Mesenchymal stem cell (in vitro differentiated cells and primary cell): ENCODE data around the gene TRIM2.

Source experiments
- DNase-seq: peaks from one replicate; pipeline ENCODE4 v3.0.0-alpha.2; 2013
- H2AFZ ChIP-seq: one replicate; pipeline ENCODE4 v1.6.1; 2013; ENCODE audit warnings: low read depth, mild to moderate bottlenecking, control low read depth, inconsistent platforms, low read length, moderate library complexity
- H2AK5ac ChIP-seq: 2 replicates; pipeline ENCODE4 v1.6.1; 2013; ENCODE audit warnings: low read length, moderate library complexity, mild to moderate bottlenecking, inconsistent platforms; ENCODE audit not compliant: severe bottlenecking
- H2BK120ac ChIP-seq: one replicate; pipeline ENCODE4 v1.6.1; 2013; ENCODE audit warnings: low read depth, mild to moderate bottlenecking, inconsistent platforms, low read length, moderate library complexity
- H2BK12ac ChIP-seq, 2 experiments: one replicate each; pipeline ENCODE4 v1.6.1; 2013; ENCODE audit warnings: inconsistent platforms in 2 of 2, low read length in 2 of 2, mild to moderate bottlenecking in 2 of 2, moderate library complexity in 2 of 2, control low read depth in 1 of 2
- H2BK15ac ChIP-seq: one replicate; pipeline ENCODE4 v1.6.1; 2013; ENCODE audit warnings: mild to moderate bottlenecking, low read depth, inconsistent platforms; ENCODE audit not compliant: poor library complexity, severe bottlenecking
- H2BK5ac ChIP-seq: 2 replicates; pipeline ENCODE4 v1.6.1; 2013; ENCODE audit warnings: low read depth, mild to moderate bottlenecking, low read length, control low read depth, inconsistent platforms; ENCODE audit not compliant: poor library complexity, severe bottlenecking
- H3K14ac ChIP-seq, 2 experiments: one replicate each; pipeline ENCODE4 v1.6.1; 2013; ENCODE audit warnings: inconsistent platforms in 2 of 2, low read length in 2 of 2, control low read depth in 1 of 2, mild to moderate bottlenecking in 1 of 2, moderate library complexity in 1 of 2
- H3K18ac ChIP-seq, 2 experiments: one replicate each; pipeline ENCODE4 v1.6.1; 2013; ENCODE audit warnings: inconsistent platforms in 2 of 2, low read length in 2 of 2, control low read depth in 1 of 2, low read depth in 1 of 2, mild to moderate bottlenecking in 1 of 2
- H3K23ac ChIP-seq, 2 experiments: one replicate each; pipeline ENCODE4 v1.6.1; 2013; ENCODE audit warnings: inconsistent platforms in 2 of 2, low read length in 2 of 2, mild to moderate bottlenecking in 2 of 2, moderate library complexity in 2 of 2, control low read depth in 1 of 2
- H3K27ac ChIP-seq: 2 replicates; pipeline ENCODE4 v1.5.1; 2013; ENCODE audit warnings: mild to moderate bottlenecking, moderate library complexity, low read length, control low read depth, inconsistent platforms; ENCODE audit not compliant: poor library complexity, severe bottlenecking
- H3K27me3 ChIP-seq, 2 experiments: 2 replicates each; pipeline versions ENCODE4 v1.6.1 to v1.7.0; 2013; ENCODE audit warnings: low read length in 2 of 2, mild to moderate bottlenecking in 2 of 2, moderate library complexity in 2 of 2, control low read depth in 1 of 2, inconsistent platforms in 1 of 2; ENCODE audit not compliant: control insufficient read depth in 1 of 2, insufficient read depth in 1 of 2
- H3K36me3 ChIP-seq, 2 experiments: 2 replicates each; pipeline versions ENCODE4 v1.6.1 to v1.7.0; 2013; ENCODE audit warnings: low read length in 2 of 2, control low read depth in 1 of 2, inconsistent platforms in 1 of 2, low read depth in 1 of 2, mild to moderate bottlenecking in 1 of 2; ENCODE audit not compliant: insufficient read depth in 2 of 2, control insufficient read depth in 1 of 2
- H3K4ac ChIP-seq, 2 experiments: one replicate each; pipeline ENCODE4 v1.6.1; 2013; ENCODE audit warnings: inconsistent platforms in 2 of 2, low read length in 2 of 2, mild to moderate bottlenecking in 2 of 2, moderate library complexity in 2 of 2, control low read depth in 1 of 2, low read depth in 1 of 2
- H3K4me1 ChIP-seq: 2 replicates; pipeline ENCODE4 v1.6.1; 2013; ENCODE audit warnings: low read depth, low read length, control low read depth; ENCODE audit not compliant: control insufficient read depth, insufficient read depth
- H3K4me2 ChIP-seq: 2 replicates; pipeline ENCODE4 v1.6.1; 2013; ENCODE audit warnings: low read length, mild to moderate bottlenecking, inconsistent platforms; ENCODE audit not compliant: poor library complexity, severe bottlenecking
- H3K4me3 ChIP-seq, 2 experiments: 2 replicates each; pipeline versions ENCODE4 v1.5.1 to v1.7.0; 2013; ENCODE audit warnings: low read length in 2 of 2, mild to moderate bottlenecking in 2 of 2, control low read depth in 1 of 2, low read depth in 1 of 2; ENCODE audit not compliant: insufficient read depth in 1 of 2
- H3K79me1 ChIP-seq: replicated peaks from 2 replicates; pipeline ENCODE4 v1.6.1; 2013; ENCODE audit warnings: mild to moderate bottlenecking, control low read depth, low read length, inconsistent platforms; ENCODE audit not compliant: poor library complexity, severe bottlenecking
- H3K9ac ChIP-seq: 2 replicates; pipeline ENCODE4 v1.7.0; 2013; ENCODE audit warnings: mild to moderate bottlenecking, low read length, moderate library complexity
- H3K9me3 ChIP-seq: 2 replicates; pipeline ENCODE4 v1.7.0; 2013; ENCODE audit warnings: mild to moderate bottlenecking, low read length; ENCODE audit not compliant: control insufficient read depth
- H4K8ac ChIP-seq: one replicate; pipeline ENCODE4 v1.6.1; 2013; ENCODE audit warnings: inconsistent platforms, mild to moderate bottlenecking, low read length, moderate library complexity
- H4K91ac ChIP-seq: one replicate; pipeline ENCODE4 v1.6.1; 2013; ENCODE audit warnings: mild to moderate bottlenecking, low read length, inconsistent platforms
- WGBS: methylation state at CpG from one replicate; pipeline ENCODE4 v1.1.7; 2013; ENCODE audit warnings: mixed read lengths; 5-methylcytosine and 5-hydroxymethylcytosine counted together

The TRIM2 gene

GRCh38 chr4:153252122-153252521 is 47.9 kb downstream of the TRIM2 start:
- 100% methylated on average over 3 of the region's 3 CpGs for WGBS
- H3K4me3 ChIP-seq, result no peak overlapping the region
- DNase-seq, result no peak
- no peak overlapping the region for H3K9ac ChIP-seq
- no peak overlapping the region for H4K91ac ChIP-seq
- peaks cover 10% of the 10 kb centered on the region for H3K4me1 ChIP-seq
- H4K8ac ChIP-seq, result no peak overlapping the region
- no peak overlapping the region for H3K14ac ChIP-seq
- no peak overlapping the region for H3K23ac ChIP-seq
- no peak overlapping the region for H2BK120ac ChIP-seq
- H3K36me3 ChIP-seq, result no peaks in the 10 kb centered on the region
- H3K9me3 ChIP-seq, result no peaks in the 10 kb centered on the region
- no peak overlapping the region for H3K4me2 ChIP-seq
- no peaks in the 10 kb centered on the region for H3K27me3 ChIP-seq
- H2BK12ac ChIP-seq, result peak overlapping the region in 1 of 2 experiments; percentile 7
- H3K4ac ChIP-seq, result no peak overlapping the region
- no peak overlapping the region for H3K27ac ChIP-seq
- no peak overlapping the region for H2AK5ac ChIP-seq
- H2AFZ ChIP-seq, result no peak overlapping the region
- H3K79me1 ChIP-seq, result peaks cover 35% of the 10 kb centered on the region
- no peak overlapping the region for H2BK15ac ChIP-seq
- no peak overlapping the region for H3K18ac ChIP-seq
- H2BK5ac ChIP-seq, result no peak overlapping the region

GRCh38 chr4:153255233-153255632 is 51.0 kb downstream of the TRIM2 start:
- H2BK12ac ChIP-seq, result no peak overlapping the region
- WGBS, result 71% methylated on average over 3 of the region's 3 CpGs
- H3K79me1 ChIP-seq, result peaks cover 46% of the 10 kb centered on the region
- H3K4me3 ChIP-seq, result no peak overlapping the region
- no peak overlapping the region for H3K4ac ChIP-seq
- no peak overlapping the region for H2BK15ac ChIP-seq
- no peaks in the 10 kb centered on the region for H3K36me3 ChIP-seq
- no peaks in the 10 kb centered on the region for H3K27me3 ChIP-seq
- no peak overlapping the region for H3K4me2 ChIP-seq
- no peak overlapping the region for H2AK5ac ChIP-seq
- H4K91ac ChIP-seq, result no peak overlapping the region
- H2AFZ ChIP-seq, result no peak overlapping the region
- H3K27ac ChIP-seq, result no peak overlapping the region
- H3K18ac ChIP-seq, result no peak overlapping the region
- no peak overlapping the region for H3K9ac ChIP-seq
- H3K4me1 ChIP-seq, result peaks cover 6% of the 10 kb centered on the region
- H4K8ac ChIP-seq, result no peak overlapping the region
- H2BK120ac ChIP-seq, result no peak overlapping the region
- H3K9me3 ChIP-seq, result no peaks in the 10 kb centered on the region
- no peak overlapping the region for H2BK5ac ChIP-seq
- no peak overlapping the region for H3K23ac ChIP-seq
- no peak for DNase-seq
- H3K14ac ChIP-seq, result no peak overlapping the region

GRCh38 chr4:153257151-153257620 is 52.9 kb downstream of the TRIM2 start:
- Histone ChIP-seq H4K91ac (no peak overlapping the region), H3K79me1 (peaks cover 47% of the 10 kb centered on the region)
- 4% methylated on average over 7 of the region's 11 CpGs for WGBS

GRCh38 chr4:153257991-153258390 is 53.7 kb downstream of the TRIM2 start:
- DNase-seq, result no peak
- H2BK15ac ChIP-seq, result no peak overlapping the region
- H2BK120ac ChIP-seq, result no peak overlapping the region
- no peaks in the 10 kb centered on the region for H3K9me3 ChIP-seq
- H4K91ac ChIP-seq, result no peak overlapping the region
- H3K4me3 ChIP-seq, result no peak overlapping the region
- H3K27me3 ChIP-seq, result no peaks in the 10 kb centered on the region
- H3K4me2 ChIP-seq, result peak overlapping the region; percentile 8
- no peak overlapping the region for H4K8ac ChIP-seq
- H2BK12ac ChIP-seq, result no peak overlapping the region
- H3K4me1 ChIP-seq, result peaks cover 6% of the 10 kb centered on the region
- H3K36me3 ChIP-seq, result no peaks in the 10 kb centered on the region
- H3K9ac ChIP-seq, result no peak overlapping the region
- no peak overlapping the region for H3K4ac ChIP-seq
- no peak overlapping the region for H2AFZ ChIP-seq
- peaks cover 46% of the 10 kb centered on the region for H3K79me1 ChIP-seq
- no peak overlapping the region for H3K14ac ChIP-seq
- no peak overlapping the region for H3K18ac ChIP-seq
- H3K23ac ChIP-seq, result no peak overlapping the region
- 50% methylated on average over 5 of the region's 5 CpGs for WGBS
- peak overlapping the region; percentile 38 for H2AK5ac ChIP-seq
- H2BK5ac ChIP-seq, result no peak overlapping the region
- H3K27ac ChIP-seq, result no peak overlapping the region

More at GRCh38 chr4:153257151-153257620, 52.9 kb downstream of the TRIM2 start:
- Histone ChIP-seq H2BK120ac (peak overlapping the region; percentile 21), H2AK5ac (peak overlapping the region; percentile 65), H3K4me1 (peaks cover 6% of the 10 kb centered on the region), H3K27ac (peak overlapping the region; percentile 24), H3K4ac (peak overlapping the region; percentile 42 to 47), H3K4me3 (peak overlapping the region in 1 of 2 experiments; percentile 44), H2BK15ac (no peak overlapping the region), H3K36me3 (no peaks in the 10 kb centered on the region), H3K14ac (peak overlapping the region in 1 of 2 experiments; percentile 8), H3K4me2 (peak overlapping the region; percentile 78), H2AFZ (peak overlapping the region; percentile 84), H2BK12ac (peak overlapping the region in 1 of 2 experiments; percentile 71), H3K18ac (peak overlapping the region; percentile 47 to 85), H3K9me3 (no peaks in the 10 kb centered on the region), H3K23ac (no peak overlapping the region), H4K8ac (peak overlapping the region; percentile 92), H2BK5ac (no peak overlapping the region), H3K27me3 (no peaks in the 10 kb centered on the region), H3K9ac (peak overlapping the region; percentile 21)
- DNase-seq, result peak; percentile 81
